Measurements from ENCODE around the gene APBB3.

GRCh38 chr5:140567136-140567818, 2.9 kb upstream of the APBB3 start:
- TF ChIP-seq CTCF (IDR thresholded peaks at IDR 0.05) (no peak), EZH2 (IDR thresholded peaks at IDR 0.05) (no peak)
